ENCODE data around the gene RGS16. TPM values are rescaled to one million over a fixed set of nuclear protein-coding genes. Genes with fewer than 3 reads are reported as not detected.

RGS16 gene, protein sequence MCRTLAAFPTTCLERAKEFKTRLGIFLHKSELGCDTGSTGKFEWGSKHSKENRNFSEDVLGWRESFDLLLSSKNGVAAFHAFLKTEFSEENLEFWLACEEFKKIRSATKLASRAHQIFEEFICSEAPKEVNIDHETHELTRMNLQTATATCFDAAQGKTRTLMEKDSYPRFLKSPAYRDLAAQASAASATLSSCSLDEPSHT
- 0.14 to 0.32 TPM (median 0.20 TPM) in 5 replicates for total RNA-seq (2022; extraction: Qiagen RNA extraction; ENCODE audit: low read depth)

DNA sequence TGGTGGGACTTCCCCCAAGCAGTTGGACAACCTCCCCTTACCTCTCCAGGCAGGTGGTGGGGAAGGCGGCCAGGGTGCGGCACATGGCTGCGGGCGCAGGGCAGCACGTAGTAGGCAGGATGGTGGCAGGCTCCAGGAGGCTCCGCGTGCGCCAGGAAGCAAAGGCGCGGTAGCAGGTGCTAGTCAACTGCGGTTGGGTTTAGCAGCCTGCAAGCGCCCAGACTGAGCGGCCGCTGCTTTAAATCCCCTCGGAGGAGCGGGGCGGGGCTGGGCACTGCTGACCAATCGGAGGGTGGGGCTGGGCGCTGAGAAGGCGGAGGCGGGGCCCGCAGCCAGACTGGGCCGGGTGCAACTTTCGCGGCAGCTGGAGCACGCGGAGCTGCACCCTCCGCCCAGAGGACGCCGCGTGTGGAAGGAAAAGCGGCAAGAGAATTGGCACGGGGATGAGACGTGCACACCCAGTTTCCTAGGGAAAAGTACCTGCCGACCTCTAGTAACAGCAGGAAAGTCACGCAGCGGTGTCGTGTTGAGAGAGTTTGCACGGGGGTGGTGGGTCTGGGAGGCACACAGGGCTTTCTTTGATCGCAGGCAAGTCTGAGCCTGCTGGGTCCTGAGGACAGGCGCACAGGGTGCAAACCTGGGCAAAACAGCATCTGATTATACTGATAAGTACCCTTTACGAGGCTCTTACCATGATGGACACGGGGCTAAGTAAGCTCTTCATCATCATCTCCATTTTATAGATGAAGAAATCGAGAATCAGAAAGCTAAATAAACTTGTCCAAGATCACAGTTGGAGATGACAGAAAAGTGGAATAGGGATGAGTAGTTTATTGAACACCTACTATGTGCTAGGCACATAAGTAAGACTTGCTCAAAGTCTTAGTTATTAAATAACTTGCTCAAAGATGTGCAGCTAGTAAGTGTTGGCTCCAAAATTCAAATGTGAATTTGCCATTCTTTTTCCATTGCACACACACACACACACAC, at the start of gene RGS16:
Gene RGS16, minus strand, starts transcription at position 215 of the 990 bp plus-strand sequence. Its CDS starts 130 bp downstream, at position 85.

DNA sequence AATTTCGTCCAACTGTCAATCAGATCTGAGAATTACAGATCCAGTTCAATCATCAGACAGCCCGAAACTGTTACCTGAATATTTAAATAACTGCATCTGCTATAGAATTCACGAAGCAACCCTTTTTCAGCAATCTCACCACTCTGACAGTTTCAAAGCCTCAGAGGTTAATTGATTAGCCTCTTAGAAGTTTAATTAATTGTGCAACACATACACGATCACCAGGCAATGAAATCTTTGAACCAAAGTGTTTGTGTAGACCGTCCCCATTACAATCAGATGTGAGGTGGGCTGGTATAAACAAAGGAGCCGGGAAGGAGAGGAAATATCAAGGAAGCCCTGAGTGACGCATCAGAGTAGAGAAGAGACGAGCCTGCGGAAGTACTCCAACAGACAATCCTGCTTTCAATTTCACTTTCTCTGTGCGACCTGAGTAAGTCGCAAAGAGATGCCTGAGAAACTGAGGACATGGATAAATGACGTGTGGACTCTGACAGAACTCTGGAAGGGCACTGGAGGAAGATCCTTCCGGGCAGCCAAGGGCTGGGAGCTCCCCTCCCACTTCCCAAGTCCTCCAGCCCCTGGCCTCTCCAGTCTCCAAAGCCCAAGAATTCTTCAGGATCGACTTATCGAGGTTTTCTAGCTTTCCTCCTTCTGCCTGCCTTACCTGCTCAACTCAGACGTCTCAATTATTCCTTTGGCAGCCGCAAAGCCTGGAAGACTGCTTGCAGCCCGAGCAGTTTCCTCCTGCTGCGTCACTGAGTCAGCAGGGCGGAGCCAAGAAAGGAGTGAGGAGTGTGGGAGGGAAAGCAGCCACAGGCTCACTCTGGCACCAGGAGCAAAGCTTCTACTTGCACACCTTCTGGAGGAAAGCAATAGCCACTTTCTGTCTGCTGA, 15.4 kb downstream of the RGS16 start, which contains the start of gene RNASEL:
Gene RNASEL, minus strand, starts transcription at position 757 of the 897 bp plus-strand sequence. CDS start 2,450 bp downstream, outside the sequence.

Other genes with a start within 250 kb of the RGS16 start
- 13.9 to 23.0 TPM (median 18.1 TPM) in 5 replicates for gene GLUL, start 212.6 kb downstream of the RGS16 start, total RNA-seq (2022; extraction: Qiagen RNA extraction; ENCODE audit: low read depth)
- not detected in 5 replicates for gene TEDDM1, start 203.7 kb downstream of the RGS16 start, total RNA-seq (2022; extraction: Qiagen RNA extraction; ENCODE audit: low read depth)
- not detected in 5 replicates for gene RGSL1, start 154.2 kb downstream of the RGS16 start, total RNA-seq (2022; extraction: Qiagen RNA extraction; ENCODE audit: low read depth)
- gene RNASEL, start 15.1 kb downstream of the RGS16 start, total RNA-seq (2022; extraction: Qiagen RNA extraction; ENCODE audit: low read depth), result 2.1 to 2.8 TPM (median 2.7 TPM) in 5 replicates
- gene RGS8, start 80.2 kb upstream of the RGS16 start, total RNA-seq (2022; extraction: Qiagen RNA extraction; ENCODE audit: low read depth), result not detected in 5 replicates
- gene NPL, start 185.4 kb upstream of the RGS16 start, total RNA-seq (2022; extraction: Qiagen RNA extraction; ENCODE audit: low read depth), result 0.41 to 1.2 TPM (median 1.1 TPM) in 5 replicates
- gene DHX9, start 235.0 kb upstream of the RGS16 start, total RNA-seq (2022; extraction: Qiagen RNA extraction; ENCODE audit: low read depth), result 171 to 188 TPM (median 180 TPM) in 5 replicates

Data from A549 treated with DMSO at 1 μM for 4 hours (cell line).